K562 (cell line): ENCODE measurements around the gene MRPL27. TPM values are rescaled to one million over a fixed set of nuclear protein-coding genes. Genes with fewer than 3 reads are reported as not detected.
A peak's percentile ranks its signal among the peaks of the same experiment; 100 is the strongest.

ENCODE experiments used
- ATAC-seq: fragments of 200-7000 bp; cut with Tn5 transposase; 3 replicates; pipeline ENCODE4 v1.9.1; 2020; ENCODE audit warnings: moderate library complexity
- BruUV-seq: library from RNA; stranded (reverse); fragments of 400-500 nt; replicated peaks from 2 replicates; lab custom pipeline; 2021; lab: Mats Ljungman, UMichigan
- CTCF ChIA-PET: fragments of 300-600 bp; formaldehyde crosslinking; extraction: SDS; loops from one replicate; lab custom pipeline; 2021; ENCODE audit warnings: low intra/inter-chr PET ratio; lab: Yijun Ruan, JAX
- POLR2A ChIA-PET: fragments of 300-600, 350-650 bp; sonication (Branson Sonifier 250); formaldehyde crosslinking; extraction: SDS; loops from one replicate; lab custom pipeline; 2021; ENCODE audit warnings: antibody characterized with exemption, inconsistent platforms; lab: Yijun Ruan, JAX
- DNase-seq, 4 experiments: peaks; one replicate each; pipeline versions ENCODE4 v3.0.0 to v3.0.0-alpha.2; 2011 to 2018; ENCODE audit warnings: low spot score in 3 of 4, mixed read lengths in 3 of 4; ENCODE audit errors: extremely low read depth in 1 of 4
- FAIRE-seq: peaks from 2 replicates; lab custom pipeline; 2011; peaks lifted over from hg19 to GRCh38; lab: Jason Lieb, UNC
- H2AFZ ChIP-seq: 2 replicates; pipeline ENCODE4 v1.6.0; 2011; ENCODE audit warnings: low read depth, low read length, control low read depth, inconsistent platforms
- H3K27ac ChIP-seq: fragments of 200-600 bp; 3 replicates; pipeline ENCODE4 v1.8.0; 2011; ENCODE audit warnings: low read depth, mild to moderate bottlenecking, control low read depth, inconsistent platforms, low read length, moderate library complexity, mixed read lengths; ENCODE audit errors: extremely low read depth
- H3K27me3 ChIP-seq, 2 experiments: fragments of 300-600 bp in 1 of 2; 2 replicates in 1 of 2; 3 replicates in 1 of 2; pipeline versions ENCODE4 v1.6.0 to v1.8.0; 2011; ENCODE audit warnings: inconsistent platforms in 2 of 2, low read length in 2 of 2, mild to moderate bottlenecking in 1 of 2, mixed read lengths in 1 of 2, moderate library complexity in 1 of 2; ENCODE audit not compliant: control insufficient read depth in 2 of 2, insufficient read depth in 2 of 2
- H3K36me3 ChIP-seq: fragments of 300-600 bp; 3 replicates; pipeline ENCODE4 v1.8.0; 2011; ENCODE audit warnings: mild to moderate bottlenecking, low read length, inconsistent platforms; ENCODE audit not compliant: control insufficient read depth, insufficient read depth
- H3K4me1 ChIP-seq, 2 experiments: fragments of 200-600 bp in 1 of 2; replicated peaks in 1 of 2; 2 replicates in 1 of 2; 3 replicates in 1 of 2; pipeline versions ENCODE4 v1.5.1 to v1.8.0; 2011; ENCODE audit warnings: inconsistent platforms in 2 of 2, low read length in 2 of 2, mild to moderate bottlenecking in 1 of 2, mixed read lengths in 1 of 2, moderate library complexity in 1 of 2; ENCODE audit not compliant: control insufficient read depth in 2 of 2, insufficient read depth in 2 of 2
- H3K4me2 ChIP-seq: 2 replicates; pipeline ENCODE4 v1.6.1; 2011; ENCODE audit warnings: low read length, control low read depth, inconsistent platforms, mixed read lengths; ENCODE audit not compliant: insufficient read depth
- H3K4me3 ChIP-seq: fragments of 200-600 bp; sonication (generic), shearing (Covaris generic); 2 replicates; pipeline ENCODE4 v1.5.1; 2016; ENCODE audit warnings: control low read depth, inconsistent platforms
- H3K79me2 ChIP-seq: fragments of 200-600 bp; 3 replicates; pipeline ENCODE4 v1.8.0; 2011; ENCODE audit warnings: low read length, inconsistent platforms; ENCODE audit not compliant: control insufficient read depth, insufficient read depth
- H3K9ac ChIP-seq, 2 experiments: 2 replicates each; pipeline versions ENCODE4 v1.6.0 to v1.6.1; 2011; ENCODE audit warnings: low read depth in 2 of 2, low read length in 2 of 2, control low read depth in 1 of 2, inconsistent platforms in 1 of 2, mild to moderate bottlenecking in 1 of 2, mixed read lengths in 1 of 2; ENCODE audit not compliant: insufficient read depth in 1 of 2
- H3K9me1 ChIP-seq: one replicate; pipeline ENCODE4 v1.6.0; 2011; ENCODE audit warnings: inconsistent platforms, mild to moderate bottlenecking, low read length, moderate library complexity; ENCODE audit not compliant: control insufficient read depth, insufficient read depth
- H3K9me3 ChIP-seq: replicated peaks from 2 replicates; pipeline ENCODE4 v1.5.1; 2011; ENCODE audit warnings: low read depth, low read length, inconsistent platforms; ENCODE audit not compliant: control insufficient read depth, insufficient read depth
- H4K20me1 ChIP-seq: replicated peaks from 2 replicates; pipeline ENCODE4 v1.6.1; 2011; ENCODE audit warnings: low read length, inconsistent platforms, mixed read lengths; ENCODE audit not compliant: control insufficient read depth, insufficient read depth
- ASH1L ChIP-seq: fragments of 450-650 bp; IDR thresholded peaks from 2 replicates; pipeline ENCODE4 v1.6.1; 2018; ENCODE audit warnings: borderline replicate concordance, mild to moderate bottlenecking, low read depth; ENCODE audit not compliant: partially characterized antibody
- BRD9 ChIP-seq: fragments of 450-650 bp; IDR thresholded peaks from 2 replicates; pipeline ENCODE4 v1.6.1; 2018; ENCODE audit warnings: low read depth; ENCODE audit not compliant: partially characterized antibody
- MAFF ChIP-seq: IDR thresholded peaks from 2 replicates; pipeline ENCODE4 v1.6.1; 2012; ENCODE audit warnings: low read length, improper control_type of control experiment
- NRF1 ChIP-seq, 2 experiments: fragments of 450-650 bp; IDR thresholded peaks in 1 of 2; conservative IDR thresholded peaks in 1 of 2; 2 replicates each; pipeline ENCODE4 v1.6.1; 2014; ENCODE audit warnings: mild to moderate bottlenecking in 2 of 2
- PURB ChIP-seq: sonication (generic); formaldehyde crosslinking; IDR thresholded peaks from 2 replicates; pipeline ENCODE4 v1.9.0; 2021; ENCODE audit warnings: low read depth, mild to moderate bottlenecking, missing genetic modification reagents
- WGBS: fragments of 100-300 bp; shearing (Covaris generic); methylation state at CpG from one replicate; pipeline ENCODE4 v1.1.6; 2016; ENCODE audit warnings: low coverage, mixed read lengths; ENCODE audit not compliant: insufficient coverage; ENCODE audit errors: missing lambda C conversion rate; 5-methylcytosine and 5-hydroxymethylcytosine counted together
- in situ Hi-C: fragments of 300-500 bp; cut with MboI; formaldehyde crosslinking; loops from 4 replicates; pipeline ENCODE4 v1.15.0; 2018; ENCODE audit warnings: inconsistent platforms, mixed read lengths
- intact Hi-C: fragments of 100-400 bp; cut with micrococcal nuclease; formaldehyde crosslinking; loops from 2 replicates; pipeline ENCODE4 v1.14.2; 2022
- polyA plus RNA-seq, 8 experiments: library from polyadenylated mRNA; depleted of rRNA in 4 of 8; stranded (reverse) in 5 of 8; unstranded in 3 of 8; fragments of >200 nt; fragmentation: Nextera tagmentation in 2 of 8; fragmentation: Illumina TruSeq in 1 of 8; extraction: Ambion mirVana in 2 of 8; extraction: Trizol in 1 of 8; gene quantifications; 2 replicates each; pipeline versions ENCODE4 v1.2.1 to v1.2.3, GENCODE V29; 2011 to 2014; ENCODE audit warnings: inconsistent platforms in 1 of 8, missing spikeins in 1 of 8
- total RNA-seq, 7 experiments: library from RNA; depleted of rRNA in 6 of 7; stranded (reverse); fragments of >200 nt in 6 of 7; fragmentation: Illumina TruSeq in 2 of 7; extraction: Trizol in 2 of 7; gene quantifications; 2 replicates each; pipeline versions ENCODE4 v1.2.1 to v1.2.3, GENCODE V29; 2011 to 2021; ENCODE audit warnings: low replicate concordance in 1 of 7
- TF ChIP-seq, protein P1 (sequence below): fragments of 250-450 bp; sonication (Bioruptor Pico); IDR thresholded peaks from 2 replicates; pipeline ENCODE4 v1.5.0; 2021; ENCODE audit warnings: mild to moderate bottlenecking, moderate library complexity

Gene MRPL27
- total and polyA plus RNA-seq, 9 of the 15 experiments (the other 6 are each of a cell fraction or from before 2014, with no cell fraction given) = 96.3 to 401 (median 142) TPM

DNA sequence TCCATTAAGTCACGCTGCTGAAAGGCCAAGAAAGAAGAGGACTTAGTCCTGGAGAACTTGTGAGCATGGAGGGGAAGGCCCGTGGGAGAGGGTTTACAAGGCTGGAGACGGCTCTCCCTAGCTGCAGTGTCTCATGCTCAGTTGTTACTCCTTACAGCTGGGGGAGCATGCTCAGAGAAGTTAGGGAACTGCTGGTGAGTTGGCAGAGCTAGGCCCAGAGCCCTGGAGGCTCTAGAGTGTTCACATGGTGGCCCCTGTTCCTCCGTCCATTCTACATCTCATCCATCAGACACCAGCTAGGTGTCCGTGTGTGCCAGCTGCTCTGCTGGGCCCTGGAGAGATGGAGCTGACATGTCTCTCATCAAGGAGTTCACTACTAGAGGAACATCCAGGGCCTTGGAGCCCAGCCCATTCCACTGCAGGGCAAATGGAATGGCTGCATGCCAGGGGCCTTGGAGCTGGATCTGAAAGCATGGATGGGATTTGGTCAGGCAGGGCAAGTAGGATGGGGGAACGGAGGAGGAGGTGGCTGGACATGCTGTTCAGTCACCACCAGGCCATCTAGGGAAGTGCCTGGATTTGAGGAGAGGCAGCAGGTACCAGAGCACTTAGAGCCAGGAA is 20.8 kb downstream of the MRPL27 start:
- H3K36me3 ChIP-seq = peaks cover 34% of the 10 kb centered on the region; the same call in 1 of the 3 replicates
- peaks cover 3 to 34% of the 10 kb centered on the region in 2 experiments; a peak in 4 of 5 replicates for H3K4me1 ChIP-seq
- no peak overlapping the region for H2AFZ ChIP-seq
- H3K4me2 ChIP-seq = no peak overlapping the region
- H3K27me3 ChIP-seq = no peaks in the 10 kb centered on the region; a peak in 1 of 5 replicates
- H3K4me3 ChIP-seq = no peak overlapping the region
- TF ChIP-seq ASH1L = no peak
- TF ChIP-seq, protein P1, sequence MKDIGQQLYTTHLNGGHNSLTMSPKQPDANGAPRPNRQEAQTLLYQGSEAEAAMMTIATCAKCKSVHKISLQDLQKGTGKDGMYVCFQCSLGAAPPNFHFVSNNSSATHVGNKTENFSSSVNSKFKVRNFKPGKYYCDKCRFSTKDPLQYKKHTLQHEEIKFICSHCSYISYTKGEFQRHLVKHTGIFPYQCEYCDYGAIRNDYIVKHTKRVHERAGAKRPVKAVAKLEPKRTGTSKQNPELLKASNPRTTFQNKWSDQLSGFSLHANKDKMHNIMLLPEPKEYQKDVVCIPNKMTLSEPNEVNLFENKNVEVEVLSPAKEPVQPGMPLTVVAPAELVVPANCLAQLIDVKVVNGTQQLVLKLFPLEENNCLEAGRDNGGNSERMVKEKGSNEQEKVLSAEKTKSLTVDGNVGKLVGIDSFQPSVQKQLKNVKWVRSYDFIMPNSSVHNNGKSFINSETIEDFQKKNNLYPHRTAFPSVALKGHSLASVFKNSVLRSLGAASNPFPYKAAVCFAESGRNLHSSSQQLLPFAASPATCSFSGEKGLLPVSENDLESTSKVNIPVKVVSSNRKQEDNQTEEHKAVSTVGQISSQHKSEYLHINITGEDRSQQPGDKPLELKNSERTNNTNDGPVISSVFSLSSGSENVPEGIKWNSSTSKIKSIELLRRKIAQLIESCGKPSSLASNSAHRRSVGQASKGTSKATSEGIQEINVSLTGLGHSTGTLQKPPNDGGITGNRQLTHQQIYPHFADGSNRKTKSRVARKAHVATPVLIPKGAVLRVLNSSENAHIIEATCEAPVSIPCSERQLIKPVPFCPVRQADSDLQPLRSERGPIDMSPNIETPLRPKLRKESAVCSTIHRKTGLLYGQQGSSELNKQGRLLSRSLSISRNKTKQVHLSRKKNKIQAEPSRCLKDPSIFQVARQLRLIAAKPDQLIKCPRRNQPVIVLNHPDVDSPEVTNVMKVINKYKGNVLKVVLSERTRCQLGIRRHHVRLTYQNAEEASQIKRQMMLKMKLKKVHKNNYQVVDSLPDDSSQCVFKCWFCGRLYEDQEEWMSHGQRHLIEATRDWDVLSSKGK = no peak
- 0 out of 4 replicates have a peak, but pooled peaks of 1 of the 2 experiments have one; percentile 15 for TF ChIP-seq NRF1 (conservative IDR thresholded peaks at IDR 0.05 in 1 of 2, IDR thresholded peaks at IDR 0.05 in 1 of 2)
- TF ChIP-seq MAFF = no peak
- no peak for TF ChIP-seq PURB
- TF ChIP-seq BRD9 = no peak
- in situ Hi-C loops = no loop called here
- no peak for FAIRE-seq
- H3K9me3 ChIP-seq = no peaks in the 10 kb centered on the region
- H3K9me1 ChIP-seq = peaks cover 3% of the 10 kb centered on the region
- ChIA-PET CTCF (no interaction called here), POLR2A (interaction anchor here (0.6 to 2.6 kb wide), 2 partner anchors 10 to 16 kb away, joined by 3 to 8 read pairs; no protein-coding TSS in a partner anchor)
- BruUV-seq = no TSS peak
- H4K20me1 ChIP-seq = no peaks in the 10 kb centered on the region; the same call in 1 of the 2 replicates
- H3K27ac ChIP-seq = no peak overlapping the region
- WGBS = 57% methylated on average over 6 of the region's 6 CpGs
- ATAC-seq = no peak
- H3K79me2 ChIP-seq = peaks cover 8% of the 10 kb centered on the region; the same call in 2 of the 3 replicates
- H3K9ac ChIP-seq = no peak overlapping the region
- intact Hi-C loops = no loop called here
- no peak for DNase-seq
